ENCODE data around the gene SP3. TPM values are rescaled to one million over a fixed set of nuclear protein-coding genes. Genes with fewer than 3 reads are reported as not detected.

Gene SP3
- polyA plus RNA-seq, 2 donors = 11.9 to 17.7 TPM

DNA sequence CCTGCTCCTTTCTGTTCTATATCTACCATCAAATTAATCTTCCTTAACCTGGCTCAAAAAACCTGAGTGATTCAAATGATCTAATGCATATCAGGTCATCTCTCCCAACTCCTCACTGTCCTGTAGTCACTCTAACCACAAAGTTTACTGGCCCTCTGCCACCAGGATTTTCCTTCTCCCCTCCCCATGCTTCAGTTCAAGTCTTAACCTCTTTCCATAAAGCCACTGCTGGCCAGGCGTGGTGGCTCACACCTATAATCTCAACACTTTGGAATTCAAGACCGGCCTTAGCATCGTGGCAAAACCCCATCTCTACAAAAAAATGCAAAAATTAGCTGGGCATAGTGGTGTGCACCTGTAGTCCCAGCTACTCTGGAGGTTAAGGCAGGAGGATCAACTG is 7.5 kb upstream of the SP3 start:
- 63 to 79% methylated on average over 3 of the region's 3 CpGs for WGBS, 2 donors
- Histone ChIP-seq H3K36me3 (ENCODE audit: control insufficient read depth in 2 of 2, insufficient read depth in 2 of 2, low read length in 1 of 2) (no peaks in the 10 kb centered on the region), H3K4me1 (ENCODE audit: control insufficient read depth in 2 of 2, insufficient read depth in 2 of 2, low read length in 1 of 2) (no peaks in the 10 kb centered on the region), H3K9me3 (ENCODE audit: control insufficient read depth in 2 of 2, insufficient read depth in 1 of 2, low read depth in 1 of 2, low read length in 1 of 2) (no peaks in the 10 kb centered on the region), H3K27me3 (ENCODE audit: control insufficient read depth in 1 of 2, insufficient read depth in 2 of 2, low read length in 2 of 2) (no peaks in the 10 kb centered on the region), H3K4me3 (ENCODE audit: low read depth in 1 of 2, low read length in 2 of 2) (no peak overlapping the region), H3K27ac (ENCODE audit: low read depth in 2 of 2, low read length in 1 of 2) (no peak overlapping the region)

DNA sequence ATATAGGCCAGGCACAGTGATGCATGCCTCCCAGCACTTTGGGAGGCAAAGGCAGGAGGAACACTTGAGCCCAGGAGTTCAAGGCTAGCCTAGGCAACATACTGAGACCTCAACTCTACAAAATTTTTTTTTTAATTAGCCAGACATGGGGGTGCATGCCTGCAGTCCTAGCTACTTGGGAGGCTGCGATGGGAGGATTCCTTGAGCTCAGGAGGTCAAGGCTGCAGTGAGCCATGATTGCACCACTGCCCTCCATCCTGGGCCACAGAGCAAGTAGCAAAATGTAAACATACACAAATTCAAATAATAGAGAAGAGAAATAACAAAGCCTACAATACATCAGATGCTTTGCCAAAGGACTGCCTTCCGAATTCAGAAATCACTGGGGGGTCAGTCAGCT is 7.0 kb upstream of the SP3 start:
- H3K4me3 ChIP-seq (ENCODE audit: low read depth in 1 of 2, low read length in 2 of 2) = no peak overlapping the region
- WGBS, 2 donors = 90 to 97% methylated on average over 2 of the region's 2 CpGs
- no peaks in the 10 kb centered on the region for H3K9me3 ChIP-seq (ENCODE audit: control insufficient read depth in 2 of 2, insufficient read depth in 1 of 2, low read depth in 1 of 2, low read length in 1 of 2)
- no peaks in the 10 kb centered on the region for H3K27me3 ChIP-seq (ENCODE audit: control insufficient read depth in 1 of 2, insufficient read depth in 2 of 2, low read length in 2 of 2)
- no peaks in the 10 kb centered on the region for H3K36me3 ChIP-seq (ENCODE audit: control insufficient read depth in 2 of 2, insufficient read depth in 2 of 2, low read length in 1 of 2)
- H3K27ac ChIP-seq (ENCODE audit: low read depth in 2 of 2, low read length in 1 of 2) = no peak overlapping the region
- H3K4me1 ChIP-seq (ENCODE audit: control insufficient read depth in 2 of 2, insufficient read depth in 2 of 2, low read length in 1 of 2) = no peaks in the 10 kb centered on the region

DNA sequence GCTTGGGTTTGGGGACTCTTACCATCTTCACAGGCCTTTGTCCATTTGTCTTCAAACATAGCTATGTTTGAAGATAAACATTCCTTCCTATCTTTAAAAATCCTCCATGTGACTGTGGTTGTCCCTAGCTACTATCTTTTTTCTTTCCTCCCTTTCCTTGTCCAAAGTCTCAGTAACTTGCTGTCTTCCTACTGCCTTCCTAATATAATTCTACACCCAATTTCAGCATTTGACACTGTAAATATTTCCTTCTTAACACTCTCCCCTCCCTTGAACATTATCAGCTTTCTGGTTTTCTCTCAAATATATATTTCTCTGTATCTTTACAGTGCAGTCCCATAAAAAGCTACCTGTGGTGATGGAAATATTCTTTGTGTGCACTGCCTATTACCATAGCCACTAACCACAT is 5.3 kb upstream of the SP3 start:
- H3K27ac ChIP-seq (ENCODE audit: low read depth in 2 of 2, low read length in 1 of 2) = no peak overlapping the region
- H3K27me3 ChIP-seq (ENCODE audit: control insufficient read depth in 1 of 2, insufficient read depth in 2 of 2, low read length in 2 of 2) = no peaks in the 10 kb centered on the region
- H3K9me3 ChIP-seq (ENCODE audit: control insufficient read depth in 2 of 2, insufficient read depth in 1 of 2, low read depth in 1 of 2, low read length in 1 of 2) = no peaks in the 10 kb centered on the region
- H3K4me3 ChIP-seq (ENCODE audit: low read depth in 1 of 2, low read length in 2 of 2) = no peak overlapping the region
- no peaks in the 10 kb centered on the region for H3K4me1 ChIP-seq (ENCODE audit: control insufficient read depth in 2 of 2, insufficient read depth in 2 of 2, low read length in 1 of 2)
- H3K36me3 ChIP-seq (ENCODE audit: control insufficient read depth in 2 of 2, insufficient read depth in 2 of 2, low read length in 1 of 2) = no peaks in the 10 kb centered on the region

DNA sequence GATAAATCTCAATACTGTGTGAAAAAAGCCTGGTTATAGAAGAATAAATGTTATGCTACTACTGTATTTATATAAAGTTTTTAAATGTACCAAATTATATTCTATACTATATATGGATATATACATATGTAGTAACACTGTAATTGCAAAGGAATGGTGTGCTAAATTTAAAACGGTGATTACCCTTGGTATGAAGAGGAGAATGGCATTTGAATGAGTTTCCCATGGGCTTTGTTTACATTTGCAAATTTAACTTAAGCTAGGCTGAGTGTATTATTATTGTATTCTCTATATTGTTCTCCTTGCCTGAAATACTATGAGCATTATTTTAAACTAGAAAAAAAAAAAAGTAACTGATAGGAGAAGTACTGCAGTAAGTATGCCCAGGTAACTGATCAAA is 4.7 kb upstream of the SP3 start:
- Histone ChIP-seq H3K27me3 (ENCODE audit: control insufficient read depth in 1 of 2, insufficient read depth in 2 of 2, low read length in 2 of 2) (no peaks in the 10 kb centered on the region), H3K36me3 (ENCODE audit: control insufficient read depth in 2 of 2, insufficient read depth in 2 of 2, low read length in 1 of 2) (no peaks in the 10 kb centered on the region), H3K27ac (ENCODE audit: low read depth in 2 of 2, low read length in 1 of 2) (no peak overlapping the region), H3K4me3 (ENCODE audit: low read depth in 1 of 2, low read length in 2 of 2) (no peak overlapping the region), H3K4me1 (ENCODE audit: control insufficient read depth in 2 of 2, insufficient read depth in 2 of 2, low read length in 1 of 2) (no peaks in the 10 kb centered on the region), H3K9me3 (ENCODE audit: control insufficient read depth in 2 of 2, insufficient read depth in 1 of 2, low read depth in 1 of 2, low read length in 1 of 2) (no peaks in the 10 kb centered on the region)
- 48 to 52% methylated on average over 1 of the region's 1 CpG for WGBS, 2 donors

DNA sequence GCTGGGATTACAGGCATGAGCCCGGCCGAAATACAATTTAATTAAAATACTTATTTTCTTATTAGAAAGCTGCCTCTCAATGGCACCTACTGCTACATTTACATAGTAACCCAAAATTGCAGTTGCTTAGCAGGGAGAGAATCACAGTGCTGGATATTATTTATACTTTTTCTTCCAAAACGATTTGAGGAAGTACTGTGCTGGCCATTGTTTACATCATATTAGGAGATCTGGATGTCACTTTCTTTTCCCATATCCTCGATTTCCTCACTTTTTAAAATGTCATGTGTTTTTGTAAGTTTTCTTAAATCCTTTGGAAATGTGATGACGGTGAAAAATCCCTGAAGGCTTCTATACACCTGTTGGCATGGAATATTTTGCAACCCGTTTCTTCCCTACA is 3.4 kb upstream of the SP3 start:
- Histone ChIP-seq H3K9me3 (ENCODE audit: control insufficient read depth in 2 of 2, insufficient read depth in 1 of 2, low read depth in 1 of 2, low read length in 1 of 2) (no peaks in the 10 kb centered on the region), H3K27ac (ENCODE audit: low read depth in 2 of 2, low read length in 1 of 2) (no peak overlapping the region), H3K4me1 (ENCODE audit: control insufficient read depth in 2 of 2, insufficient read depth in 2 of 2, low read length in 1 of 2) (no peaks in the 10 kb centered on the region), H3K36me3 (ENCODE audit: control insufficient read depth in 2 of 2, insufficient read depth in 2 of 2, low read length in 1 of 2) (no peaks in the 10 kb centered on the region), H3K27me3 (ENCODE audit: control insufficient read depth in 1 of 2, insufficient read depth in 2 of 2, low read length in 2 of 2) (no peaks in the 10 kb centered on the region), H3K4me3 (ENCODE audit: low read depth in 1 of 2, low read length in 2 of 2) (no peak overlapping the region)
- 68 to 74% methylated on average over 6 of the region's 6 CpGs for WGBS, 2 donors

DNA sequence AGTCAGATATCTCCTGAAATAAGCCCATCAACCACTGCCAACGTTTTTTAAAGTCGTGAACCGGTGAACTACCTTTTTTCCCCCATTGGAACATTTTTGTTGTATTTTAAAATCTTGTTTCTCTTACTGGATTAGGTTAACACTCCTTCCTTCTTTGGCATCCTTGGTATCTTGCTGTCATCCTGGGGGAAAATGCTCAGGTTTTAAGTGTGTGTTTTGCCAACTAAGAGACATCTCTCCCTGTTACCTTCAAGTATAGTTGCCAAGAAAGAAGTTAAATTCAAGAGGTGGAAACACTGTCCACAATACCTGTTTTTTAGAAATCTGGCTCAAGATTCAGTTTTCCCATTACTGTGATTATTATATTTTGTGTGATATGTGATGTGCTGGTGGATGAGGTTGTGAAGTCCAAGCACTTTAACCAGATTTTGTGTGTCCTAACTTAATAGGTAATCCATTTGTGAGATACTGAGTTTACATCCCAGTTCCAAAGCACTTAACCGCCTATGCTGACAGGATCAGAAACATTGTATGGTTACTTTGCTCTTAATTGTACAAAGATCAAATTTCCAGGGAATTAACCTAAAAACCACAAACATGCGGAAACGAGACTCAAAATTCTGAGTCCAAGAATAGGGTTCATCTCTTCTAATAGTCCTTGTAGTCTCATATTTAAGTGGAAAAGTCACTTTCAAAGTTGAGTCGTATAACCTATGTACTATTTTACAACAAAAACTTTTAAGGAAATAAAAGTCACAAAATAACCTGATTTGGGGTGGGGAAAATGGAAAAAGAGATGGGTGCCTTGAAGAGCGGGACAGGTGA is 1.3 kb upstream of the SP3 start:
- Histone ChIP-seq H3K27ac (ENCODE audit: low read depth in 2 of 2, low read length in 1 of 2) (peak overlapping the region; percentile 14 to 100), H3K9me3 (ENCODE audit: control insufficient read depth in 2 of 2, insufficient read depth in 1 of 2, low read depth in 1 of 2, low read length in 1 of 2) (no peaks in the 10 kb centered on the region), H3K27me3 (ENCODE audit: control insufficient read depth in 1 of 2, insufficient read depth in 2 of 2, low read length in 2 of 2) (no peaks in the 10 kb centered on the region), H3K4me1 (ENCODE audit: control insufficient read depth in 2 of 2, insufficient read depth in 2 of 2, low read length in 1 of 2) (no peaks in the 10 kb centered on the region), H3K4me3 (ENCODE audit: low read depth in 1 of 2, low read length in 2 of 2) (peak overlapping the region in 1 of 2 donors; percentile 80), H3K36me3 (ENCODE audit: control insufficient read depth in 2 of 2, insufficient read depth in 2 of 2, low read length in 1 of 2) (no peaks in the 10 kb centered on the region)
- 37 to 47% methylated on average over 8 of the region's 8 CpGs for WGBS, 2 donors

DNA sequence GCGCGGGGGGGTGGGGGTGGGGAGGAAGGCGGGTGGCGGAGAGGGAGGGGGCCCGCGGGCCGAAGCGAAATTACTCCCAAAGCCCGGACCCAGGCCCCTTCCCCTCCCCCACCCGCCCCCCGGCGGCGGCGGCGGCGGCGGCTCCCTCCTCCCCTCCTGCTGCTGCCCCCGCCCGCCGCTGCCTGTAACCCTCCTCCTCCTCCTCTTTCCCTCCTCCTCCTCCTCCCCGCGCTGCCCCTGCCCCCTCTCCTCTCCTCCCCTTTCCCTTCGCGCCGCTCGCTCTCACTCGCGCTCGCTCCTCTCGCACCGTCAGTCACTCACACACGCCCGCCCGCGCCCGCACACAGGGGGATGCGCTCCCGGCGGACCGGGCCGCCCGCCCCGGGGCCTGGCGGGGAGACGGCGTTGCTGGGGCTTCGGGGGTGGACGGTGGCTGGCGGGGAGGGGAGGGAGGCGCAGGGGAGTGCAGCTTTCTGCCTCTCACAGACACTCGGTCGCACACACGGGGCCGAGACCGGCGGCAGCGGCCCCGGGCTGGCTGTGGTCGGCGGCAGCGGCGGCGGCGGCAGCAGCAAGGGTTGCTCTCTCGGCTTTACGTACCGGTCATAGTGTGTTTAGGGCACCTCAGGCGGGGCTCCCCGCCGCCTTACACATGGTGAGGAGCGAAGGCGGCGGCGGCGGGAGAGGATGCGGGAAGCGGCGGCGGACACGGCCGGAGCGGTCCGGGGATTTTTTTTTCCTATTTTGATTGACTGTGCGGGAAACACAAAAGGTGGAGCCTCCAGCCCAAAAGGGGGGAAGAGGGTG is 405 bp downstream of the SP3 start:
- Histone ChIP-seq H3K27ac (ENCODE audit: low read depth in 2 of 2, low read length in 1 of 2) (peak overlapping the region; percentile 97 to 100), H3K4me1 (ENCODE audit: control insufficient read depth in 2 of 2, insufficient read depth in 2 of 2, low read length in 1 of 2) (no peaks in the 10 kb centered on the region), H3K4me3 (ENCODE audit: low read depth in 1 of 2, low read length in 2 of 2) (peak overlapping the region; percentile 80 to 100), H3K9me3 (ENCODE audit: control insufficient read depth in 2 of 2, insufficient read depth in 1 of 2, low read depth in 1 of 2, low read length in 1 of 2) (no peaks in the 10 kb centered on the region), H3K36me3 (ENCODE audit: control insufficient read depth in 2 of 2, insufficient read depth in 2 of 2, low read length in 1 of 2) (no peaks in the 10 kb centered on the region), H3K27me3 (ENCODE audit: control insufficient read depth in 1 of 2, insufficient read depth in 2 of 2, low read length in 2 of 2) (no peaks in the 10 kb centered on the region)
- 1% methylated on average over 49 to 81 of the region's 84 CpGs for WGBS, 2 donors

DNA sequence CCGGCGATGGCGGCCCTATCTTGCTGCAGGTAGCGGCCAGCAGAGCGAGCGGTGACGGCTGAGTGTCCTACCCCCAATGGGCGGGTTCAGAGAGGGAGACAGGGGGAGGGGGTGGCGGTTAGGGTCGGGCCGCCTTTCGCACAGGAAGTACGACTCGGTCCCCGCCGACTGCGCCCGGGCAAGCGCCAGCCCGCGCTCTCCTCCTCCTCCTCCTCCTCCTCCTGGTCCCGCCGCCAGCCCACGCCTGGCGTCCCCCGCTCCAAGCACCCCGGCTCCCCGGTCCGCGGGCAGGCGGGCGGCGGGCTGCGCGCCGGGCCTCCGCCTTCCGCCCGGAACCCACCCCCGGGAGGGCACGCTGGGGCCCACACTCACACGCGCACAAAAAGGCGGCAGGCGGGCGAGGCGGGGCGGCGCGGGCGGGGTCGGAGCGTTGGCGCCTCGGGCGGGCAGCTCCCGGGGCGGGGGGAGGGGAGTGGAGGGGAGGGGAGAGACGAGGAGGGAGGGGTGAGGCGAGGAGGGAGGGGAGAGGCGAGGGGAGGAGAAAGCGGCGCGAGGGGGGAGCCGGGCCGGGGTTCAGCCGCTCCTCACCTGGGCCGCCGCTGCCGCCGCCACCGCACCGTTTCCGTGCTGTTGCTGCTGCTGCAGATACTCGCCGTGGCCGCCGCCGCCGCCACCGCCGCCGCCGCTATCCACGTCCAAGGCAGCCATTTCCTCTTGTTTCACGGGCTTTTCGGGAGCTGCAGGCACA is 1.2 kb downstream of the SP3 start:
- H3K27ac ChIP-seq (ENCODE audit: low read depth in 2 of 2, low read length in 1 of 2) = peak overlapping the region; percentile 97 to 100
- 1% methylated on average over 36 to 87 of the region's 87 CpGs for WGBS, 2 donors

DNA sequence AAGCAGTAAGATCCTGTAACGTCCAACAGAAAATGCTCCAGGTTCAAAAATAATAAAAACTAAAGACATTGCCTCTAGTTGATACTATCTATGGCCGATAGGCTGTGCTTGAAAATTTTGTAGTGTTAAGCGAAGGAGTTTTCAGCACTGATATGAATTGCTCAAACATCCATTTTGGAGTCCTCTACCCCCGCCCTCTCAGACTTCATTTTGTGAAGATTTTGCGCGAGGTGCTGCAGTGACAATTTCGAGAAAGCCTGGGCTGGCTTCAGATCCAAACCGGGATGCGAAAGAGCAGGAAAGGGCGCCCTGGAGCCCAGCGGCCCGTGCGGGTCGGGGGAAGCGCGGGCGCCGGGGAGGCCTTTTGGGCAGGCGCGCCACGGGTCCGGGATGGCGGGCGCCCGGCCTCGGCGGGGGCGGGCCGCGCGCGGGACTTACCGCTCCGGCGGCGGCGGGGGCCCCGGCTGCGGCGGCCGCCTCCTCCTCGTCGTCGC is 1.8 kb downstream of the SP3 start:
- Histone ChIP-seq H3K4me3 (ENCODE audit: low read depth in 1 of 2, low read length in 2 of 2) (peak overlapping the region; percentile 80 to 98), H3K27ac (ENCODE audit: low read depth in 2 of 2, low read length in 1 of 2) (peak overlapping the region; percentile 97 to 100), H3K9me3 (ENCODE audit: control insufficient read depth in 2 of 2, insufficient read depth in 1 of 2, low read depth in 1 of 2, low read length in 1 of 2) (no peaks in the 10 kb centered on the region), H3K4me1 (ENCODE audit: control insufficient read depth in 2 of 2, insufficient read depth in 2 of 2, low read length in 1 of 2) (no peaks in the 10 kb centered on the region), H3K27me3 (ENCODE audit: control insufficient read depth in 1 of 2, insufficient read depth in 2 of 2, low read length in 2 of 2) (no peaks in the 10 kb centered on the region), H3K36me3 (ENCODE audit: control insufficient read depth in 2 of 2, insufficient read depth in 2 of 2, low read length in 1 of 2) (no peaks in the 10 kb centered on the region)
- 0 to 1% methylated on average over 26 to 44 of the region's 44 CpGs for WGBS, 2 donors

More for the DNA sequence above, 1.2 kb downstream of the SP3 start:
- Histone ChIP-seq H3K36me3 (ENCODE audit: control insufficient read depth in 2 of 2, insufficient read depth in 2 of 2, low read length in 1 of 2) (no peaks in the 10 kb centered on the region), H3K4me3 (ENCODE audit: low read depth in 1 of 2, low read length in 2 of 2) (peak overlapping the region; percentile 80 to 98), H3K4me1 (ENCODE audit: control insufficient read depth in 2 of 2, insufficient read depth in 2 of 2, low read length in 1 of 2) (no peaks in the 10 kb centered on the region), H3K27me3 (ENCODE audit: control insufficient read depth in 1 of 2, insufficient read depth in 2 of 2, low read length in 2 of 2) (no peaks in the 10 kb centered on the region), H3K9me3 (ENCODE audit: control insufficient read depth in 2 of 2, insufficient read depth in 1 of 2, low read depth in 1 of 2, low read length in 1 of 2) (no peaks in the 10 kb centered on the region)

Data from esophagus (tissue), 2 donors.